ENCODE results near the gene LAIR2.
"Not testable (repeated sequence)": the region's sequence is repeated elsewhere in the genome, so short reads cannot be mapped to it uniquely, and the experiment has no call there.

LAIR2 gene

GRCh38 chr19:54463531-54464043 is 39.0 kb upstream of the LAIR2 start, which contains the start of gene LENG9:
Gene LENG9 (minus strand): TSS chr19:54463778. CDS start chr19:54463526, 252 bp downstream.
- DNase-seq (ENCODE audit: low read depth, low spot score), result peak; percentile 96
- peak within 1 kb of the TSS; percentile 70 for H3K4me3 ChIP-seq (ENCODE audit: low read length)

GRCh38 chr19:54464044-54464629 is 38.5 kb upstream of the LAIR2 start:
- peak overlapping the region; percentile 70 for H3K4me3 ChIP-seq (ENCODE audit: low read length)
- DNase-seq (ENCODE audit: low read depth, low spot score), result peak; percentile 90

DNA sequence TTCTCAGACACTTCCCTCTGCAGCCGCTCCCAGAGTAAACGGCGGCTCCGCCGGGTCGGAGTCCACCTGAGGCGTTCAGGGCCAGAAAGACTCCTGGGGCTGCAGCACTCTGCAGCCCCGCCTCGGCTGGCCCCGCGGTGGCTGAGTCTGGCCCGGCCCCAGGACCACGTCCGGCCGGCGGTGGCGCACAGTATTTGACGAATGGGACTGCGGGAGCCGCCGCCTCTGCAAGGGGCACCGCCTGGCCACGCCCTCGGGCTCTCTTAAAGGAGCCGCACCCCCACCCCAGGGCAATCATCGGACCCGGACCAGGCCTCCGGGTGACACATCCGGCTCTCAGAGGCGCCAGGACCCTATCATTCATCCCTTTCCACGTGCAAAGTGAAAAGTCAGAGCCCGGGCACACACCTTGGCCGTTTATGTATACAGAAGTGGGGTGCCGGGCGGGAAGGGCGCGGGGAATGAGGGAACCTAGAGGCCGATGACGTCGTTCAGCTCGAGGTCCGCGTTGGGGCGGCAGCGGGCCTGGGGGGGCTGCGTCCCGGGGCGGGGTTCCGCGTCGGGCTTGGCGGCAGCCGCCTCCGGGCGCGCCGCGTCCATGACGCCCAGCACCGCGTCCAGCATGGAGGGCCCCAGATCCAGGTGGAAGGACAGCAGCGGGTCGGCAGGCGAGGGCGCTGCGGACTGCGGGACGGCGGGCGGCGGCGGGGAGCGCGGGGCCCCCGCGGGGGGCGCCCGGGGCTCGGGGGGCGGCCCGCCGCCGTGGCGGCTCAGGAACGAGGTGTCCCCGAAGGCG is 37.8 kb upstream of the LAIR2 start:
- H3K4me3 ChIP-seq (ENCODE audit: low read length), result peak overlapping the region; percentile 70
- DNase-seq (ENCODE audit: low read depth, low spot score), result peak; percentile 54

- no peak overlapping the region for H3K4me3 ChIP-seq (ENCODE audit: low read length)
- no peak for DNase-seq (ENCODE audit: low read depth, low spot score)
Measured at GRCh38 chr19:54465426-54466109, 37.1 kb upstream of the LAIR2 start.

DNA sequence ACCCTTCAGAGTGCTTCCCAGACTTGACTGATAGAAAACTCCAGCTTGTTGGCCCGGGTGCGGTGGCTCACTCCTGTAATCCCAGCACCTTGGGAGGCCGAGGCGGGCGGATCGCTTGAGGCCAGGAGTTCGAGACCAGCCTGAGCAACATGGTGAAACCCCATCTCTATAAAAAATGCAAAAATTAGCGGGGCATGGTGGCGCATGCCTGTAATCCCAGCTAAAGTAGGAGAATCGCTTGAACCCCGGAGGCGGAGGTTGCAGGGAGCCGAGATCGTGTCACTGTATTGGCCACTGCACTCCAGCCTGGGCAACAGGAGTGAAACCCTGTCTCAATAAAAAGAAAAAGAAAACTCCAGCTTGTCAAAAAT is 36.5 kb upstream of the LAIR2 start:
- DNase-seq (ENCODE audit: low read depth, low spot score); H3K4me3 ChIP-seq (ENCODE audit: low read length): not testable (repeated sequence)

DNA sequence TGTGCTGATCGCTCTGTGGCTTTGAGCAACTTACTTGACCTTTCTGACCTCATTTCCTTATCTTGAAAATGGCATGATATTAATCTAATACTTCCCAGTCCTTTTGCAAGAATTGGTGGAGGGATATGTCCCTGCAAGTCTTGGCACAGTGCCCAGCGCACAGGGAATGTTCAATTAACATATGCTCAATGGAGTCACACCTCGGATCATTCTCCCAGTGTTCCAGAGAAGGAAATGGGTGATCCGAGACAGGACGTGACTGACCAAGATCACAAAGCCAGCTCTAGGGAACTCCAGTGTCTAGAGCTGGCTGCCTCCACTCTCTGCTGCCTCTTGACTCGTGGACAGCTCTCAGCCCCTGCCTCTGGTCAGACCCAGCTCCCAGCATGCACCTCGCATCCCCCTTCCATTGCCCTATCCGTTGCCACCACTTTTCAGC is 33.1 kb upstream of the LAIR2 start:
- H3K4me3 ChIP-seq (ENCODE audit: low read length), result no peak overlapping the region
- DNase-seq (ENCODE audit: low read depth, low spot score), result no peak

DNA sequence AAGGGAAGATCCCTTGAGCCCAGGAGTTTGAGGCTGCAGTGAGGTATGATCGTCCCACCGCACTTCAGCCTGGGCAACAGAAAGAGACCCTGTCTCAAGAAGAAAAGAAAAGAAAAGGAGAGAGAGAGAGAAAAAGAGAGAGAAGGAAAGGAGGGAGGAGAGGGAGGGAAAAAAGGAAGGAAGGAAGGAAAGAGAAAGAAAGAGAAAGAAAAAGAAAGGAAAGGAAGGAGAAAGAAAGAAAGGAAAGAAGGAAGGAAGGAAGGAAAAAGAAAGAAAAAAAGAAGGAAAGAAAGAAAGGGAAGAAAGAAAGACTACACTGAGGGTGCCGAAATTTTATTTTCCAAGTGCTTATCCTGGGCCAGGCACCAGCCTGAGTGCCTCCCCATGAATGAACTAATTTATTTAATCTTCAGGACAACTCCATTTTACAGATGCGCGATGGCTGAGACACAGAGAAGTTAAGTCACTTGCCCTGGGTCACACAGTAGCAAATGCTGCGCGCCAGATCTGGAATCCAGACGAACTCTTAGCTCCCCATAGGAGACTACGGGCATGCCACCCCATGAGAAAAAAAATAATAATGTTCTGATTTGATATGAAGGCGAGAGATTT is 32.2 kb upstream of the LAIR2 start:
- DNase-seq (ENCODE audit: low read depth, low spot score), result no peak
- no peak overlapping the region for H3K4me3 ChIP-seq (ENCODE audit: low read length)

DNA sequence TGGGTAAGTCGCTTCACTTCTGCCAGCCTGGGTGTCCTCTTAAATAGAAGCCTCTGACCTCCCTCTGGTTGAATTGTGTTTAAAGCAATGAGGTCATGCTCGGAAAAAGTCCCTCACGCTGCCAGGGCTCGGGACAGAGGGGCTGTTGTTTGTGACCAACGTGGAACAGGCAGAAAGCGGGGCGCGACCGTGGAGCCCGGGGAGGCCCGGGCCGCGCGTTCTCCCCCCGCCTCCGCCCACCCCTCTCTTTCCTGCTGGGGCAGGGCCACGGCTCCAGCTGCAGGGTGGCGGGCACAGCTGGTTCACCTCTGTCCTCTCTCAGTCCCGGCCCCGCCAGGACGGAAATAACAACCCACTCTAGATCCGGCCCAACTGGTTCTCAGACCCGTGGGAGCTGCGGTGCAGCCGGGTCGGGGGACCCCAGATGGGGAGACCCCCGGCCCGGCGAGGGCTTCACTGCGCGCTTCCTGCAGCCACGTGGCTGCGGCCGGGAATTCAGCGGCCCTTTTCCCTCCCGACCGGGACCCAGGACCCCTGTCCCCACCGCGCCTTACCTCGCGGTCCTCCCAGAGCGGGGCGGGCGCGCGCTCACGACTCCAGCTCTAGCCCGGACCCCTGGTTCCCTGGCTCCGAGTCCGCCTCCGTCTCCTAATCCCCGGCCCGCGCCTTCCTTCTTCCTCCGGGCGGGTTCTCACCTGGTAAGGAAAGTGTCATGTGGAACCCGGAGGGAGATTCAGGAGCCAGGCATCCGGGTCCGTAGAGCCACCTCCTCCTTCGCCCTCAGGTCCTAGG is 31.4 kb upstream of the LAIR2 start:
- no peak overlapping the region for H3K4me3 ChIP-seq (ENCODE audit: low read length)
- DNase-seq (ENCODE audit: low read depth, low spot score), result no peak

- no peak for DNase-seq (ENCODE audit: low read depth, low spot score)
- H3K4me3 ChIP-seq (ENCODE audit: low read length), result no peak within 1 kb of the TSS
Measured at GRCh38 chr19:54473071-54473891, 29.4 kb upstream of the LAIR2 start, which contains the start of gene CDC42EP5. Gene CDC42EP5 (minus strand): TSS chr19:54473296. CDS start chr19:54465547, 7,749 bp downstream.

DNA sequence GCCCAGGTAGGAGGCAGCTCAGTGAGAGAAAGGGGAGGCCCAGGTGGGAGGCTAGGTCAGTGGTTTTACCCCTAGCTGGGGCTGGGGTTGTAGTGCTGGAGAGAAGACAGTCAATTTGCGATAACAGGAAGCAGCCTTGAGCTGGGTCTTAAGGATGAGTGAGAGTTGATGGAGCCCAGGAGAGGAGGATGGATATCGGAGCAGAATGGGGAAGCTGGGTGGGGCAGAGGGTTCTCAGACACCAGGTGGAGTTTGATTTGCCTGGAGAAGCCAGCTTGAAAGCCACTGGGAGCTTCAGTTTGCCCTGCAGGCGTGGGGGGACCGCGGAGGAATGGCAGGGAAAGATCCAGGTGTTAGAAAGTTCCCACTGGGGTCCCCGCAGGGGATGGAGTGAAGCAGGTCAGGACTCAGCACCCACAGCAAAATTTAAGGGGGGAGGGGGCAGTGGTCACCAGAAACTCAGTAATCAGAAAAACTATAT is 28.7 kb upstream of the LAIR2 start:
- H3K4me3 ChIP-seq (ENCODE audit: low read length), result no peak overlapping the region
- no peak for DNase-seq (ENCODE audit: low read depth, low spot score)

DNA sequence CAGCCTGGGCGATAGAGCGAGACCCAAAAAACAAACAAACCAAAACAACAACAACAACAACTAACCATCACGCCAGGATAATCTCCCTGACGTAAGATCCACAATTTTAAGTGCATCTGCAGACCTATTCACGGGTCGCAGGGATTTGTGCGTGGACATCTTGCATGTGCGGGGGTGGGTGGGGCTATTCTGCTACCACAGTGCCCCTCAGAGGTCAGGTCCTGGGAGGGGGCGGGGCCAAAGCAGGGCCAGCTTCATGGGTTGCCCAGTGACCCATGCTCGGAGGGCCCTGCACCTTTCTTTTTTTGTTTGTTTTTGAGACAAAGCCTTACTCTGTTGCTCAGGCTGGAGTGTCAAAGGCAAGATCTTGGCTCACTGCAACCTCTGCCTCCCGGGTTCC is 26.9 kb upstream of the LAIR2 start:
- DNase-seq (ENCODE audit: low read depth, low spot score), result no peak
- H3K4me3 ChIP-seq (ENCODE audit: low read length), result no peak overlapping the region

GRCh38 chr19:54477650-54478049 is 25.0 kb upstream of the LAIR2 start:
- H3K4me3 ChIP-seq (ENCODE audit: low read length), result no peak overlapping the region
- DNase-seq (ENCODE audit: low read depth, low spot score), result no peak

DNA sequence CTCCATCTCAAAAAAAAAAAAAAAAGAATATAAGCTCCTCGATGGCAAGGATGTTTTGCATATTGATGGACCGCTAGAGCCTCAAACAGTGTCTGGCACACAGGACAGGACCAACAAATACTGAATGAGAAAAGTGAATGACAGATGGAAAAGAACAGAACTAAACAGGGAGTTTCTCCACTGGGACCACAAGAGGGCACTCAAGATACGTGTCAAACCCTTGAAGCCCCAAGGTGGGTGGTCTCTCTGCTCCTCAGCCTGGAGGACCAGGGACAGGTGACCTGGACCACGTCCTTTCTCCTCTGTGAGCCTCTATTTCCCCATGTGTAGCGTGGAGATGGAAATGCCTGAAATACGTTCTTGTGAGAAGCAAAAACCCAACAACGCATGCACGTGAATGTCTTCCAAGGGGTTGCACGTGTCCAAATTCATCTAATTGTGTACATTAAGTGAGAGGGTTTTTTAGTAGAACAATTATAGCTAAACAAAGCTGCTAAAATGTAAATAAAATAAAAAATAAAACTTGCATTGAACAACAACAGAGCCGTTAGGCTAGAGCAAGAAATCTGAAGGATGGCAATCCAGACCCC is 23.9 kb upstream of the LAIR2 start:
- no peak overlapping the region for H3K4me3 ChIP-seq (ENCODE audit: low read length)
- DNase-seq (ENCODE audit: low read depth, low spot score), result peak; percentile 48

GRCh38 chr19:54480051-54480450 is 22.6 kb upstream of the LAIR2 start:
- no peak for DNase-seq (ENCODE audit: low read depth, low spot score)

DNA sequence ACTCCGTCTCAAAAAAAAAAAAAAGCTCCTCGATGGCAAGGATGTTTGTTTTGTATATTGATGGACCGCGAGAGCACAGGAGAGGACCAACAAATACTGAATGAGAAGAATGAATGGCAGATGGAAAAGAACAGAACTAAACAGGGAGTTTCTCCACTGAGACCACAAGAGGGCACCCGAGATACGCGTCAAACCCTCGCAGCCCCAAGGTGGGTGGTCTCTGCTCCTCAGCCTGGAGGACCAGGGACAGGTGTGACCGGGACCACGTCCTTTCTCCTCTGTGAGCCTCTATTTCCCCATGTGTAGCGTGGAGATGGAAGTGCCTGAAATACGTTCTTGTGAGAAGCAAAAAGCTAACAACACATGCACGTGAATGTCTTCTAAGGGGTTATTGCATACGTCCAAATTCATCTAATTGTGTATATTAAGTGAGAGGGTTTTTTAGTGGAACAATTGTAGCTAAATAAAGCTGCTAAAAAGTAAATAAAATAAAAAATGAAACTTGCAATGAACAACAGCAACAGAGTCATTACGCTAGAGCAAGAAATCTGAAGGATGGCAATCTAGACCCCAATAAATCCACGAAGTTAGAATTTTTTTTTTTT is 21.2 kb upstream of the LAIR2 start:
- DNase-seq (ENCODE audit: low read depth, low spot score), result peak; percentile 25
- H3K4me3 ChIP-seq (ENCODE audit: low read length), result no peak overlapping the region

More at GRCh38 chr19:54480051-54480450, 22.6 kb upstream of the LAIR2 start:
- H3K4me3 ChIP-seq (ENCODE audit: low read length), result no peak overlapping the region

GRCh38 chr19:54482889-54483288 is 19.7 kb upstream of the LAIR2 start:
- no peak for DNase-seq (ENCODE audit: low read depth, low spot score)
- no peak overlapping the region for H3K4me3 ChIP-seq (ENCODE audit: low read length)

- no peak overlapping the region for H3K4me3 ChIP-seq (ENCODE audit: low read length)
- no peak for DNase-seq (ENCODE audit: low read depth, low spot score)
Measured at GRCh38 chr19:54484451-54484850, 18.2 kb upstream of the LAIR2 start.
